IMR-90 (cell line): ENCODE data around the gene IVL. TPM values are rescaled to one million over a fixed set of nuclear protein-coding genes. Genes with fewer than 3 reads are reported as not detected.

Experiments
- ATAC-seq: fragments of 200-7000 bp; cut with Tn5 transposase; 2 replicates; pipeline ENCODE4 v1.9.1; 2020; ENCODE audit warnings: low read depth, mild to moderate bottlenecking, moderate library complexity
- BruUV-seq: library from RNA; stranded (reverse); fragments of 400-500 nt; replicated peaks from 2 replicates; lab custom pipeline; 2021; lab: Mats Ljungman, UMichigan
- CTCF ChIA-PET: fragments of 300-600 bp; formaldehyde crosslinking; extraction: SDS; loops from one replicate; lab custom pipeline; 2021; ENCODE audit warnings: antibody characterized with exemption; lab: Yijun Ruan, JAX
- POLR2A ChIA-PET: fragments of 300-600 bp; sonication (Branson Sonifier 250); formaldehyde crosslinking; loops from one replicate; lab custom pipeline; 2022; ENCODE audit warnings: antibody characterized with exemption; ENCODE audit not compliant: unreplicated experiment; lab: Charles Lee
- DNase-seq: peaks from one replicate; pipeline ENCODE4 v3.0.0; 2013
- H2AFZ ChIP-seq: replicated peaks from 2 replicates; pipeline ENCODE3; 2013; ENCODE audit warnings: low read length, mild to moderate bottlenecking; ENCODE audit not compliant: poor library complexity
- H2AK5ac ChIP-seq: 2 replicates; pipeline ENCODE4 v1.6.1; 2013; ENCODE audit warnings: low read depth, low read length, inconsistent platforms
- H2AK9ac ChIP-seq: replicated peaks from 2 replicates; pipeline ENCODE3; 2013; ENCODE audit warnings: mild to moderate bottlenecking, low read depth, low read length, moderate library complexity; ENCODE audit not compliant: poor library complexity
- H2BK120ac ChIP-seq: 2 replicates; pipeline ENCODE4 v1.6.1; 2013; ENCODE audit warnings: low read depth, low read length, inconsistent platforms
- H2BK15ac ChIP-seq: 3 replicates; pipeline ENCODE4 v1.6.1; 2013; ENCODE audit warnings: low read depth, low read length, inconsistent platforms
- H2BK20ac ChIP-seq: 2 replicates; pipeline ENCODE4 v1.6.1; 2013; ENCODE audit warnings: low read depth, mild to moderate bottlenecking, inconsistent platforms, low read length, moderate library complexity
- H2BK5ac ChIP-seq: 2 replicates; pipeline ENCODE4 v1.6.1; 2013; ENCODE audit warnings: mild to moderate bottlenecking, low read depth, low read length, inconsistent platforms; ENCODE audit not compliant: poor library complexity, severe bottlenecking
- H3K14ac ChIP-seq: replicated peaks from 2 replicates; pipeline ENCODE4 v1.6.1; 2013; ENCODE audit warnings: low read depth, low read length, inconsistent platforms
- H3K18ac ChIP-seq: 2 replicates; pipeline ENCODE4 v1.6.1; 2013; ENCODE audit warnings: low read depth, low read length, control low read depth
- H3K23ac ChIP-seq: 2 replicates; pipeline ENCODE4 v1.6.1; 2013; ENCODE audit warnings: low read depth, low read length, inconsistent platforms
- H3K27ac ChIP-seq: 2 replicates; pipeline ENCODE4 v1.5.1; 2013; ENCODE audit warnings: mild to moderate bottlenecking, control low read depth, low read length; ENCODE audit not compliant: insufficient read depth
- H3K27me3 ChIP-seq: 2 replicates; pipeline ENCODE4 v1.6.1; 2013; ENCODE audit warnings: low read length; ENCODE audit not compliant: control insufficient read depth, insufficient read depth
- H3K36me3 ChIP-seq: 2 replicates; pipeline ENCODE4 v1.6.1; 2013; ENCODE audit warnings: low read length, mixed read lengths; ENCODE audit not compliant: control insufficient read depth, insufficient read depth
- H3K4ac ChIP-seq: 2 replicates; pipeline ENCODE4 v1.6.1; 2013; ENCODE audit warnings: low read depth, low read length, inconsistent platforms
- H3K4me1 ChIP-seq: 2 replicates; pipeline ENCODE4 v1.6.1; 2013; ENCODE audit warnings: low read length, mixed read lengths; ENCODE audit not compliant: control insufficient read depth, insufficient read depth
- H3K4me2 ChIP-seq: 2 replicates; pipeline ENCODE4 v1.6.1; 2013; ENCODE audit warnings: low read depth, mild to moderate bottlenecking, control low read depth, low read length, moderate library complexity
- H3K4me3 ChIP-seq: 2 replicates; pipeline ENCODE4 v1.5.1; 2013; ENCODE audit warnings: low read depth, mild to moderate bottlenecking, control low read depth, low read length, moderate library complexity; ENCODE audit not compliant: insufficient read depth
- H3K56ac ChIP-seq: 2 replicates; pipeline ENCODE4 v1.6.1; 2013; ENCODE audit warnings: low read length, inconsistent platforms; ENCODE audit not compliant: insufficient read depth; ENCODE audit errors: extremely low read depth
- H3K79me1 ChIP-seq, 2 experiments: 2 replicates each; pipeline ENCODE4 v1.6.1; 2013; ENCODE audit warnings: low read length in 2 of 2, inconsistent platforms in 1 of 2, low read depth in 1 of 2
- H3K9ac ChIP-seq: 2 replicates; pipeline ENCODE4 v1.6.1; 2013; ENCODE audit warnings: low read depth, low read length, control low read depth
- H3K9me1 ChIP-seq: 2 replicates; pipeline ENCODE4 v1.6.1; 2013; ENCODE audit warnings: low read length, inconsistent platforms; ENCODE audit not compliant: insufficient read depth
- H3K9me3 ChIP-seq: 2 replicates; pipeline ENCODE4 v1.6.1; 2013; ENCODE audit warnings: low read length; ENCODE audit not compliant: control insufficient read depth, insufficient read depth
- H4K20me1 ChIP-seq: 2 replicates; pipeline ENCODE4 v1.6.1; 2013; ENCODE audit warnings: low read length, inconsistent platforms; ENCODE audit not compliant: insufficient read depth
- H4K5ac ChIP-seq: 2 replicates; pipeline ENCODE4 v1.6.1; 2013; ENCODE audit warnings: mild to moderate bottlenecking, low read depth, low read length, control low read depth
- H4K8ac ChIP-seq, 2 experiments: 2 replicates each; pipeline ENCODE4 v1.6.1; 2013; ENCODE audit warnings: low read depth in 2 of 2, low read length in 2 of 2, control low read depth in 1 of 2, inconsistent platforms in 1 of 2
- H4K91ac ChIP-seq: 2 replicates; pipeline ENCODE4 v1.6.1; 2013; ENCODE audit warnings: low read depth, low read length, inconsistent platforms; ENCODE audit not compliant: insufficient read depth
- CEBPB ChIP-seq: IDR thresholded peaks from 2 replicates; pipeline ENCODE4 v1.6.1; 2012; ENCODE audit warnings: low read depth, low read length, improper control_type of control experiment
- FOS ChIP-seq: fragments of 150-350 bp; IDR thresholded peaks from 2 replicates; pipeline ENCODE4 v1.6.1; 2016; ENCODE audit warnings: low read depth, low read length
- MXI1 ChIP-seq: IDR thresholded peaks from 2 replicates; pipeline ENCODE4 v1.6.1; 2012; ENCODE audit warnings: low read depth, mild to moderate bottlenecking, low read length, moderate library complexity, borderline replicate concordance
- POLR2A ChIP-seq: IDR thresholded peaks from 2 replicates; pipeline ENCODE4 v1.6.1; 2012; ENCODE audit warnings: mild to moderate bottlenecking, low read depth, low read length
- RCOR1 ChIP-seq: IDR thresholded peaks from 2 replicates; pipeline ENCODE4 v1.6.1; 2012; ENCODE audit warnings: mild to moderate bottlenecking, low read length, improper control_type of control experiment; ENCODE audit not compliant: insufficient replicate concordance
- RFX5 ChIP-seq: IDR thresholded peaks from 2 replicates; pipeline ENCODE4 v1.8.0; 2012; ENCODE audit warnings: low read depth, mild to moderate bottlenecking, low read length, moderate library complexity
- WGBS, 2 experiments: methylation state at CpG; one replicate each; pipeline versions ENCODE4 v1.1.5 to v1.1.7; 2013; ENCODE audit warnings: missing lambda C conversion rate in 2 of 2; ENCODE audit not compliant: insufficient read length in 1 of 2; ENCODE audit errors: extremely low coverage in 2 of 2; 5-methylcytosine and 5-hydroxymethylcytosine counted together
- dilution Hi-C: fragments of 300-500 bp; cut with HindIII; formaldehyde crosslinking; loops from one replicate; pipeline ENCODE4 v1.14.3; 2018; ENCODE audit warnings: low sequenced_read_pairs; ENCODE audit not compliant: unreplicated experiment
- in situ Hi-C: fragments of 300-500 bp; cut with MboI; formaldehyde crosslinking; loops from 3 replicates; pipeline ENCODE4 v1.14.3; 2019; ENCODE audit warnings: low sequenced_read_pairs, inconsistent platforms, mixed read lengths
- intact Hi-C: fragments of 100-400 bp; cut with micrococcal nuclease; formaldehyde crosslinking; loops from 2 replicates; pipeline ENCODE4 v1.10.0; 2022
- polyA plus RNA-seq, 3 experiments: library from polyadenylated mRNA; depleted of rRNA; stranded (reverse); fragments of >200 nt; gene quantifications; 2 replicates each; pipeline ENCODE4 v1.2.3, GENCODE V29; 2012; ENCODE audit warnings: low replicate concordance in 1 of 3
- total RNA-seq: library from RNA; depleted of rRNA; stranded (reverse); fragments of >200 nt; gene quantifications from 2 replicates; pipeline ENCODE4 v1.2.3, GENCODE V29; 2012
- TF ChIP-seq, protein P1 (sequence below): fragments of 150-350 bp; IDR thresholded peaks from 2 replicates; pipeline ENCODE4 v1.6.1; 2017; ENCODE audit warnings: mild to moderate bottlenecking, antibody characterized with exemption, low read length, low read depth
- TF ChIP-seq, protein P2 (sequence below): conservative IDR thresholded peaks from 2 replicates; pipeline ENCODE4 v1.5.1; 2012; ENCODE audit warnings: mild to moderate bottlenecking, low read depth, low read length, improper control_type of control experiment
- TF ChIP-seq, protein P3 (sequence below): fragments of 150-350 bp; IDR thresholded peaks from 2 replicates; pipeline ENCODE4 v1.6.1; 2016; ENCODE audit warnings: low read depth, mild to moderate bottlenecking, low read length, moderate library complexity, borderline replicate concordance

Gene IVL
- total and polyA plus RNA-seq, 2 of the 4 experiments (the other 2 are of a cell fraction) = not detected

DNA sequence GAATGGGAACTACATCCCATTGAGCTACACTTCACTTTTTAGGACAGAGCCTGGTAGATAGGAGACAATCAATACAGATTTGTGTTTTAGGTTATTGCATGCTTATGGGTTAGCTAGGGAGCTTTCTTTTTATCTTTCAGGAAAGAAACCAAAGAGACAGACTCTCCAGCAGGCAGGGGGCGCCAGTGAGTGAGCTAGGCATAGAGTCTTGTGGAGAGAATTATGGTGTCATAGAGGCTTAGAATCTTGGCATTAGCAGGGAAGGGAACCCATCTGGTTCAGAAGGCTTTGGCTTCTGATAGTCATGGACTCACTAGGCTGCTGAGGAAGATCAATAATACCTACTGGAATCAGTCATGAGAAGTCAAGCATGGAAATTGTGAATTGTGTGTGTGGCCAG lies 30.3 kb upstream of the IVL start, which contains the start of gene SMCP:
Gene SMCP, plus strand, starts transcription at position 281 of the 400 bp plus-strand sequence. CDS start 6,101 bp downstream, outside the sequence.
- DNase-seq (no peak), ATAC-seq (no peak)
- BruUV-seq = no TSS peak
- no peak within 1 kb of the TSS for H4K91ac ChIP-seq
- H2AK5ac ChIP-seq = no peak within 1 kb of the TSS
- no peak within 1 kb of the TSS for H4K8ac ChIP-seq
- no peak within 1 kb of the TSS for H3K9ac ChIP-seq
- no peak within 1 kb of the TSS for H3K23ac ChIP-seq
- no peaks in the 10 kb centered on the region for H3K27me3 ChIP-seq
- no peak within 1 kb of the TSS for H4K5ac ChIP-seq
- H3K4me1 ChIP-seq = no peaks in the 10 kb centered on the region
- WGBS, 2 experiments = no CpG with 5 or more reads among the region's 1 CpG
- H2AFZ ChIP-seq = no peak within 1 kb of the TSS
- intact Hi-C loops = no loop called here
- ChIA-PET CTCF (no interaction called here), POLR2A (no interaction called here)
- dilution Hi-C loops = no loop called here
- H2BK15ac ChIP-seq = no peak within 1 kb of the TSS
- no peak within 1 kb of the TSS for H2BK20ac ChIP-seq
- H3K36me3 ChIP-seq = no peaks in the 10 kb centered on the region
- H3K9me1 ChIP-seq = no peaks in the 10 kb centered on the region
- in situ Hi-C loops = no loop called here
- H3K79me1 ChIP-seq = no peaks in the 10 kb centered on the region
- H3K18ac ChIP-seq = no peak within 1 kb of the TSS
- no peak within 1 kb of the TSS for H3K14ac ChIP-seq
- no peak within 1 kb of the TSS for H2BK120ac ChIP-seq
- no peaks in the 10 kb centered on the region for H3K9me3 ChIP-seq
- TF ChIP-seq RFX5 (no peak), FOS (no peak), RCOR1 (no peak), CEBPB (no peak), POLR2A (no peak), MXI1 (no peak)
- TF ChIP-seq, protein P1, sequence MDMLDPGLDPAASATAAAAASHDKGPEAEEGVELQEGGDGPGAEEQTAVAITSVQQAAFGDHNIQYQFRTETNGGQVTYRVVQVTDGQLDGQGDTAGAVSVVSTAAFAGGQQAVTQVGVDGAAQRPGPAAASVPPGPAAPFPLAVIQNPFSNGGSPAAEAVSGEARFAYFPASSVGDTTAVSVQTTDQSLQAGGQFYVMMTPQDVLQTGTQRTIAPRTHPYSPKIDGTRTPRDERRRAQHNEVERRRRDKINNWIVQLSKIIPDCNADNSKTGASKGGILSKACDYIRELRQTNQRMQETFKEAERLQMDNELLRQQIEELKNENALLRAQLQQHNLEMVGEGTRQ = no peak
- TF ChIP-seq, protein P2, sequence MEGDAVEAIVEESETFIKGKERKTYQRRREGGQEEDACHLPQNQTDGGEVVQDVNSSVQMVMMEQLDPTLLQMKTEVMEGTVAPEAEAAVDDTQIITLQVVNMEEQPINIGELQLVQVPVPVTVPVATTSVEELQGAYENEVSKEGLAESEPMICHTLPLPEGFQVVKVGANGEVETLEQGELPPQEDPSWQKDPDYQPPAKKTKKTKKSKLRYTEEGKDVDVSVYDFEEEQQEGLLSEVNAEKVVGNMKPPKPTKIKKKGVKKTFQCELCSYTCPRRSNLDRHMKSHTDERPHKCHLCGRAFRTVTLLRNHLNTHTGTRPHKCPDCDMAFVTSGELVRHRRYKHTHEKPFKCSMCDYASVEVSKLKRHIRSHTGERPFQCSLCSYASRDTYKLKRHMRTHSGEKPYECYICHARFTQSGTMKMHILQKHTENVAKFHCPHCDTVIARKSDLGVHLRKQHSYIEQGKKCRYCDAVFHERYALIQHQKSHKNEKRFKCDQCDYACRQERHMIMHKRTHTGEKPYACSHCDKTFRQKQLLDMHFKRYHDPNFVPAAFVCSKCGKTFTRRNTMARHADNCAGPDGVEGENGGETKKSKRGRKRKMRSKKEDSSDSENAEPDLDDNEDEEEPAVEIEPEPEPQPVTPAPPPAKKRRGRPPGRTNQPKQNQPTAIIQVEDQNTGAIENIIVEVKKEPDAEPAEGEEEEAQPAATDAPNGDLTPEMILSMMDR = no peak
- TF ChIP-seq, protein P3, sequence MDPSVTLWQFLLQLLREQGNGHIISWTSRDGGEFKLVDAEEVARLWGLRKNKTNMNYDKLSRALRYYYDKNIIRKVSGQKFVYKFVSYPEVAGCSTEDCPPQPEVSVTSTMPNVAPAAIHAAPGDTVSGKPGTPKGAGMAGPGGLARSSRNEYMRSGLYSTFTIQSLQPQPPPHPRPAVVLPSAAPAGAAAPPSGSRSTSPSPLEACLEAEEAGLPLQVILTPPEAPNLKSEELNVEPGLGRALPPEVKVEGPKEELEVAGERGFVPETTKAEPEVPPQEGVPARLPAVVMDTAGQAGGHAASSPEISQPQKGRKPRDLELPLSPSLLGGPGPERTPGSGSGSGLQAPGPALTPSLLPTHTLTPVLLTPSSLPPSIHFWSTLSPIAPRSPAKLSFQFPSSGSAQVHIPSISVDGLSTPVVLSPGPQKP = no peak
- H3K27ac ChIP-seq = no peak within 1 kb of the TSS
- no peak within 1 kb of the TSS for H3K4me2 ChIP-seq
- no peak within 1 kb of the TSS for H2BK5ac ChIP-seq
- H4K20me1 ChIP-seq = no peaks in the 10 kb centered on the region
- no peak within 1 kb of the TSS for H3K4me3 ChIP-seq
- no peak within 1 kb of the TSS for H3K56ac ChIP-seq
- H2AK9ac ChIP-seq = no peak within 1 kb of the TSS
- H3K4ac ChIP-seq = no peak within 1 kb of the TSS
